Measurements from ENCODE around the gene CDK6.

GRCh38 chr7:92582948-92583347, 253.4 kb downstream of the CDK6 start:
- no peak for TF ChIP-seq CTCF (IDR thresholded peaks at IDR 0.05)
- TF ChIP-seq EZH2phosphoT487 (IDR thresholded peaks at IDR 0.05) = no peak
- TF ChIP-seq EZH2 (IDR thresholded peaks at IDR 0.05) = no peak

Data from neural progenitor cell (in vitro differentiated cells).